KOPT-K1 (cell line): ENCODE measurements around the gene NRL.

Source experiments
- H3K27ac ChIP-seq: fragments of 200-600 bp; sonication (generic); 2 replicates; pipeline ENCODE4 v1.5.1; 2016; ENCODE audit warnings: antibody characterized with exemption, mild to moderate bottlenecking, low read depth, low read length; ENCODE audit not compliant: poor library complexity, severe bottlenecking
- H3K36me3 ChIP-seq: fragments of 200-600 bp; sonication (generic); 2 replicates; pipeline ENCODE4 v1.5.1; 2017; ENCODE audit warnings: antibody characterized with exemption, mild to moderate bottlenecking, low read length, moderate library complexity; ENCODE audit not compliant: insufficient read depth
- H3K9me3 ChIP-seq: fragments of 200-600 bp; sonication (generic); 2 replicates; pipeline ENCODE4 v1.5.1; 2017; ENCODE audit warnings: antibody characterized with exemption, low read length, mild to moderate bottlenecking; ENCODE audit not compliant: insufficient read depth, poor library complexity, severe bottlenecking

The NRL gene

GRCh38 chr14:24114532-24115421 is at the start of gene NRL, which contains the start of gene DCAF11:
NRL (minus strand) TSS chr14:24114949; CDS start chr14:24082848, 32,101 bp downstream.
DCAF11 (plus strand) TSS chr14:24114777; CDS start chr14:24115595, 818 bp downstream.
- Histone ChIP-seq H3K9me3 (no peaks in the 10 kb centered on the region), H3K36me3 (peaks cover 38% of the 10 kb centered on the region), H3K27ac (peak within 1 kb of the TSS; percentile 96)

DNA sequence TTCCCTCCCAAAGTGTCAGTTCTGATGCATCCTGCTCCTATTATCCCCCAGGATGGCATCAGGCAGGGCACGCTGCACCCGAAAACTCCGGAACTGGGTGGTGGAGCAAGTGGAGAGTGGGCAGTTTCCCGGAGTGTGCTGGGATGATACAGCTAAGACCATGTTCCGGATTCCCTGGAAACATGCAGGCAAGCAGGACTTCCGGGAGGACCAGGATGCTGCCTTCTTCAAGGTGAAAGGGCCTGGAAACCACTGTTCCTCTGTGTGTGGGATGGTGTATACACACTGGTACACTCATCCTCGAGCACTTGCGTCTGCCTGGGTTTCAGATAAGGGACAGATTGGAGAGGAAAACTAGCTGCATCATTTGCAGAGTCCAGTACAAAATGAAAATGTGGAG is 47.3 kb upstream of the NRL start:
- Histone ChIP-seq H3K36me3 (peaks cover 71% of the 10 kb centered on the region), H3K9me3 (no peaks in the 10 kb centered on the region), H3K27ac (peak overlapping the region; percentile 77)

DNA sequence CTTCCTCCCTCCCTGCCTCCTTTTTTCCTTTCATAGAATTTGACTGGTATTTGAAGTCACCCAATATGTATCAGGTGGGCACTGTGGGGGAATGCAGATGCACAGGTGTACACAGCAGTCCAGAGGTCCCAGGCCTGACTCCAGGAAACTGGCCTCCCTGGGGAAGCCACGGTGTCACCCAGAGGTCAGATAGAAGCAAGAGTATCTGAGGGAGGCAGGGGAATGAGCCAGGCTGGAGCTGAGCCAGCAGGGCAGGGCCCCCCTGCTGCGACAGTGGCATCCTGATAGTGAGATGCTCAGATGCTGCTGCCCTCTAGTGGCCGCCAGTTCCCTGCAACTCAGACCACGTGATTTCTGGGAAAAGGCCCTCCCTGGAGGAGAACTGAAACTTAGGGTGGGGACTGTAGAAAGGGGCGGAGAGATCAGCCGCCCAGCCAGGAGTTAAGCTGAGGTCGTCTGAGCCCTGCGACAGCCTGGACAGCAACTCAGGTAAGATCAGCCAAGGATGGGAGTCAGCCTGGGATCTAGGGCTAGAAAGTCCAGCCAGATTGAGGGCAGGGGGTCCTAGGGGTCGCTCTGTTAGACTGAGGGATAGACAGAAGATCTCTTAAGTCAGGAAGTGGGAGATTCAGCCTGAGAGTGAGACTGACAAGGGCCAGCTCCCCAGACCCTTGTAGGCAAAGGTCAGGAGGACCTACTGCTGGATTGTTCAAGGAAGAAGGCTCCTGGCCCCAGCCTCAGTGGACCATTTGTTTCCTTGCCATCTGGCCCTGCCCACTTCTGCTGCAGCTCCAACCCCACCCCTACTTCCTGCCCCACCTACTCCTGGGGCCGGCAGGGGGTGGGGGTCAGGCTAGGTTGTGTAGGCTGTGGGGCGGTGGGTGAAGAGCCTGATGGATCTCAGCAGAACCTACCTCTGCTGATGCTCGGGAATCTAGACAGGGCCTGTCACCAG is 46.4 kb upstream of the NRL start, which contains the start of gene IRF9:
IRF9 (plus strand) TSS at position 416 of the 955 bp plus-strand sequence. CDS start 880 bp downstream, outside the sequence.
- Histone ChIP-seq H3K9me3 (no peaks in the 10 kb centered on the region), H3K36me3 (peaks cover 75% of the 10 kb centered on the region), H3K27ac (peak within 1 kb of the TSS; percentile 77)

- H3K36me3 ChIP-seq: peaks cover 75% of the 10 kb centered on the region
- peak overlapping the region; percentile 77 for H3K27ac ChIP-seq
These were observed 45.7 kb upstream of the NRL start for GRCh38 chr14:24160499-24160849.

GRCh38 chr14:24159777-24160498 is 45.2 kb upstream of the NRL start:
- Histone ChIP-seq H3K36me3 (peaks cover 75% of the 10 kb centered on the region), H3K9me3 (no peaks in the 10 kb centered on the region), H3K27ac (peak overlapping the region; percentile 77)

More at GRCh38 chr14:24160499-24160849, 45.7 kb upstream of the NRL start:
- H3K9me3 ChIP-seq: no peaks in the 10 kb centered on the region

DNA sequence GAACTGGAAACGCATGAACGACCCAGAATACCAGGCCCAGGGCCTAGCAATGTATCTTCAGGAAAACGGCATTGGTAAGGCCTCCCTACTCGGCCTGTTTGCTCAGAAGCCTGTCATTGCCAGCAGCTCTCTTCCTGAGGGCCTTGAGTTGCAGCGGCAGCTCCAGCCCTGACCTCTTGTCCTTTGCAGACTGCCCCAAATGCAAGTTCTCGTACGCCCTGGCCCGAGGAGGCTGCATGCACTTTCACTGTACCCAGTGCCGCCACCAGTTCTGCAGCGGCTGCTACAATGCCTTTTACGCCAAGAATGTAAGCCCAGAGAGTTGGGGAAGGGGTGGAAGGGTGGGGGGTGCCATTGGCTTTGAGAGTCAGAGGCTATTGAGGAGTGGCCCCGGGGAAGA is 42.6 kb upstream of the NRL start:
- peaks cover 69% of the 10 kb centered on the region for H3K36me3 ChIP-seq
- H3K27ac ChIP-seq: no peak overlapping the region
- H3K9me3 ChIP-seq: no peaks in the 10 kb centered on the region

DNA sequence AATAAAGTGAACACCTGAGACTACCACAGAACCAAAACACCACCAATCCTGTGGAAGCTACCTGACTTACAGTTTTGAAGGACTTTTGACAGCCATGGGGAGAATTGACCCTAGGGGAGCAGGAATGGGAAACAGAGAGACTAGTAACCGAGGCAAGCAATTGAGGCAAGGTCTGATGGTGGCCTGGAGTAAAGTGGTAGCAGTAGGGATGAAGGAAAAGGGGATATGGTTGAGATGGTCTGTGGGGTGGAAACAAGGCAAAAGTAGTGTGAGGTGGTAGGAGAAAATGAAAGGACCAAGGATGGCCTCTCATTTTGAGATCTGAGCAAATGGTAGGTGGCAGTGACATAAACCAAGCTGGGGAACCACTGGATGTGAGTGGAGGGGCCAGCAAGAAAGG is 42.1 kb upstream of the NRL start:
- no peaks in the 10 kb centered on the region for H3K9me3 ChIP-seq
- H3K27ac ChIP-seq: no peak overlapping the region
- peaks cover 73% of the 10 kb centered on the region for H3K36me3 ChIP-seq

DNA sequence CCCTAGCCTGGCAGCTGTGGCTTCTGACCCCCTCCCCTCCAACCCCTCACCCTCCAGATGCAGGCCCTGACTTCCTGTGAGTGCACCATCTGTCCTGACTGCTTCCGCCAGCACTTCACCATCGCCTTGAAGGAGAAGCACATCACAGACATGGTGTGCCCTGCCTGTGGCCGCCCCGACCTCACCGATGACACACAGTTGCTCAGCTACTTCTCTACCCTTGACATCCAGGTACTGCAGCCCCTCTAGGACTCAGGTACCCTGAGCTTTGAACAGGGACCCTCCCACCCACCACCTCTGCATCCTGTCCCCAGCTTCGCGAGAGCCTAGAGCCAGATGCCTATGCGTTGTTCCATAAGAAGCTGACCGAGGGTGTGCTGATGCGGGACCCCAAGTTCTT is 40.4 kb upstream of the NRL start:
- no peaks in the 10 kb centered on the region for H3K9me3 ChIP-seq
- peaks cover 84% of the 10 kb centered on the region for H3K36me3 ChIP-seq
- H3K27ac ChIP-seq: no peak overlapping the region

- no peaks in the 10 kb centered on the region for H3K9me3 ChIP-seq
- peaks cover 72% of the 10 kb centered on the region for H3K36me3 ChIP-seq
- no peak overlapping the region for H3K27ac ChIP-seq
These were observed 36.8 kb upstream of the NRL start for GRCh38 chr14:24151404-24152080.

DNA sequence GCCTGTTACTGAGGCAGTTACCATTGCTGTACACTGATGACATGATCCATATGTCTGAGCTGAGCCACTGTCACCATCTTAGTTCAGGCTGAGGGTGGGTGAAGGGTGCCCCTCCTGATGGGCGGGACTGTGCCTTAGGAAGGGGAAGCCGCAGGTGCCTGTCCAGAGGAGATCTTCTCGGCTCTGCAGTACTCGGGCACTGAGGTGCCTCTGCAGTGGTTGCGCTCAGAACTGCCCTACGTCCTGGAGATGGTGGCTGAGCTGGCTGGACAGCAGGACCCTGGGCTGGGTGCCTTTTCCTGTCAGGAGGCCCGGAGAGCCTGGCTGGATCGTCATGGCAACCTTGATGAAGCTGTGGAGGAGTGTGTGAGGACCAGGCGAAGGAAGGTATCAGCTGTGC is 36.2 kb upstream of the NRL start:
- Histone ChIP-seq H3K27ac (no peak overlapping the region), H3K36me3 (peaks cover 67% of the 10 kb centered on the region), H3K9me3 (no peaks in the 10 kb centered on the region)

- Histone ChIP-seq H3K9me3 (no peaks in the 10 kb centered on the region), H3K27ac (no peak overlapping the region), H3K36me3 (peaks cover 63% of the 10 kb centered on the region)
These were observed 35.8 kb upstream of the NRL start for GRCh38 chr14:24150567-24150966.

- Histone ChIP-seq H3K27ac (no peak overlapping the region), H3K9me3 (no peaks in the 10 kb centered on the region), H3K36me3 (peaks cover 57% of the 10 kb centered on the region)
These were observed 35.3 kb upstream of the NRL start for GRCh38 chr14:24150061-24150460.

GRCh38 chr14:24149302-24149969 is 34.7 kb upstream of the NRL start:
- H3K9me3 ChIP-seq: no peaks in the 10 kb centered on the region

More at GRCh38 chr14:24149302-24149969, 34.7 kb upstream of the NRL start:
- Histone ChIP-seq H3K36me3 (peaks cover 57% of the 10 kb centered on the region), H3K27ac (no peak overlapping the region)
